ENCODE data around the gene TAX1BP3.

TAX1BP3 gene

GRCh38 chr17:3688852-3689261, 20.5 kb upstream of the TAX1BP3 start:
- no peak for DNase-seq (ENCODE audit: low read depth in 3 of 3)

GRCh38 chr17:3688027-3688553, 19.7 kb upstream of the TAX1BP3 start:
- DNase-seq (ENCODE audit: low read depth in 3 of 3): no peak

- DNase-seq (ENCODE audit: low read depth in 3 of 3): no peak
Measured at GRCh38 chr17:3685174-3685573, 16.8 kb upstream of the TAX1BP3 start.

GRCh38 chr17:3683054-3683511, 14.7 kb upstream of the TAX1BP3 start:
- peak; percentile 33 to 35 (median 33) for DNase-seq (ENCODE audit: low read depth in 3 of 3)

GRCh38 chr17:3682033-3682432, 13.7 kb upstream of the TAX1BP3 start:
- no peak for DNase-seq (ENCODE audit: low read depth in 3 of 3)

- DNase-seq (ENCODE audit: low read depth in 3 of 3): no peak
Measured at GRCh38 chr17:3681565-3681964, 13.2 kb upstream of the TAX1BP3 start.

- no peak for DNase-seq (ENCODE audit: low read depth in 3 of 3)
Measured at GRCh38 chr17:3681057-3681456, 12.7 kb upstream of the TAX1BP3 start.

- no peak for DNase-seq (ENCODE audit: low read depth in 3 of 3)
Measured at GRCh38 chr17:3679531-3680126, 11.3 kb upstream of the TAX1BP3 start.

GRCh38 chr17:3678821-3679530, 10.6 kb upstream of the TAX1BP3 start:
- no peak for DNase-seq (ENCODE audit: low read depth in 3 of 3)

- DNase-seq (ENCODE audit: low read depth in 3 of 3): no peak
Measured at GRCh38 chr17:3678095-3678820, 9.9 kb upstream of the TAX1BP3 start.

- no peak for DNase-seq (ENCODE audit: low read depth in 3 of 3)
Measured at GRCh38 chr17:3675886-3676285, 7.5 kb upstream of the TAX1BP3 start.

GRCh38 chr17:3672571-3672970, 4.2 kb upstream of the TAX1BP3 start:
- no peak for DNase-seq (ENCODE audit: low read depth in 3 of 3)

GRCh38 chr17:3669548-3669947, 1.2 kb upstream of the TAX1BP3 start:
- DNase-seq (ENCODE audit: low read depth in 3 of 3): no peak

GRCh38 chr17:3669085-3669347, 638 bp upstream of the TAX1BP3 start:
- DNase-seq (ENCODE audit: low read depth in 3 of 3): no peak

GRCh38 chr17:3667366-3668278, 756 bp downstream of the TAX1BP3 start:
- DNase-seq (ENCODE audit: low read depth in 3 of 3): no peak

GRCh38 chr17:3666516-3666915, 1.9 kb downstream of the TAX1BP3 start:
- no peak for DNase-seq (ENCODE audit: low read depth in 3 of 3)

- DNase-seq (ENCODE audit: low read depth in 3 of 3): no peak
Measured at GRCh38 chr17:3665834-3666233, 2.5 kb downstream of the TAX1BP3 start.

GRCh38 chr17:3663102-3664011, 5.0 kb downstream of the TAX1BP3 start:
- no peak for DNase-seq (ENCODE audit: low read depth in 3 of 3)

- DNase-seq (ENCODE audit: low read depth in 3 of 3): no peak
Measured at GRCh38 chr17:3660311-3660891, 8.0 kb downstream of the TAX1BP3 start.

- no peak for DNase-seq (ENCODE audit: low read depth in 3 of 3)
Measured at GRCh38 chr17:3659541-3660111, 8.8 kb downstream of the TAX1BP3 start.
